Kidney (tissue), 14 donors: Measurements from ENCODE around the gene RNF168. TPM values are rescaled to one million over a fixed set of nuclear protein-coding genes. Genes with fewer than 3 reads are reported as not detected.
"Not testable (repeated sequence)": the region's sequence is repeated elsewhere in the genome, so short reads cannot be mapped to it uniquely, and the experiment has no call there.

ENCODE experiments used
- DNase-seq, 5 donors: peaks; one replicate each; pipeline ENCODE4 v3.0.0-alpha.2; 2013 to 2020
- FAIRE-seq: peaks from 2 replicates; lab custom pipeline; 2012; peaks lifted over from hg19 to GRCh38; lab: Jason Lieb, UNC
- H3K27ac ChIP-seq, 2 donors: one replicate each; pipeline ENCODE4 v1.7.0; 2013; ENCODE audit warnings: low read depth in 2 of 2, low read length in 2 of 2, inconsistent platforms in 1 of 2
- H3K27me3 ChIP-seq: one replicate; pipeline ENCODE4 v1.7.1; 2013; ENCODE audit warnings: low read length, inconsistent platforms; ENCODE audit not compliant: control insufficient read depth, insufficient read depth
- H3K36me3 ChIP-seq, 3 donors: one replicate each; pipeline versions ENCODE4 v1.7.0 to v1.7.1; 2013; ENCODE audit warnings: low read length in 3 of 3, control low read depth in 1 of 3, inconsistent platforms in 1 of 3; ENCODE audit not compliant: insufficient read depth in 3 of 3, control insufficient read depth in 2 of 3
- H3K4me1 ChIP-seq, 3 donors: one replicate each; pipeline versions ENCODE4 v1.7.0 to v1.7.1; 2013; ENCODE audit warnings: low read length in 3 of 3, inconsistent platforms in 1 of 3, low read depth in 1 of 3; ENCODE audit not compliant: control insufficient read depth in 2 of 3, insufficient read depth in 2 of 3
- H3K4me3 ChIP-seq, 3 donors: one replicate each; pipeline versions ENCODE4 v1.7.0 to v1.8.1; 2013; ENCODE audit warnings: low read length in 3 of 3, control low read depth in 1 of 3, inconsistent platforms in 1 of 3
- H3K9ac ChIP-seq, 3 donors: one replicate each; pipeline versions ENCODE4 v1.7.0 to v1.7.1; 2013; ENCODE audit warnings: low read length in 3 of 3, control low read depth in 1 of 3, inconsistent platforms in 1 of 3
- H3K9me3 ChIP-seq, 3 donors: one replicate each; pipeline versions ENCODE4 v1.7.0 to v1.7.1; 2013; ENCODE audit warnings: low read length in 3 of 3, control low read depth in 1 of 3, inconsistent platforms in 1 of 3; ENCODE audit not compliant: control insufficient read depth in 2 of 3, insufficient read depth in 1 of 3
- CTCF ChIP-seq: IDR thresholded peaks from 3 replicates; pipeline ENCODE4 v1.5.1; 2012; ENCODE audit warnings: mild to moderate bottlenecking, moderate library complexity, borderline replicate concordance; ENCODE audit not compliant: insufficient read depth; ENCODE audit errors: extremely low read depth
- intact Hi-C: fragments of 100-400 bp; cut with DNase I; formaldehyde crosslinking; loops from one replicate; pipeline ENCODE4 v1.11.1; 2022
- polyA plus RNA-seq: library from polyadenylated mRNA; stranded (reverse); fragments of 350-450 nt; fragmentation: Illumina TruSeq; extraction: RNeasy Lipid Tissue Mini Kit (QIAGEN cat#74804); gene quantifications from one replicate; pipeline ENCODE4 v1.2.3, GENCODE V29; 2014; ENCODE audit warnings: low read depth, low replicate concordance; ENCODE audit not compliant: insufficient read depth
- total RNA-seq: library from RNA; stranded (reverse); fragmentation: NEBNext Ultra II Directional; extraction: Animal tissue kit (Norgen Biotek cat#: 25700); gene quantifications from one replicate; pipeline ENCODE4 v1.2.1, GENCODE V29; 2021
- donor health status: control.
- donor health status: control.
- donor health status: control.
- donor health status: control.
- donor health status: control.
- donor health status: DM: yes; HTN: yes; CAD: no.
- donor health status: Normal renal cell carcinoma (clear cell type).

RNF168 gene
- total and polyA plus RNA-seq, 2 donors from 2014 or later = 3.2 to 19.5 TPM

GRCh38 chr3:196523841-196524240 lies 20.3 kb upstream of the RNF168 start:
- intact Hi-C loops = no loop called here

GRCh38 chr3:196521291-196521690 lies 17.7 kb upstream of the RNF168 start:
- DNase-seq, FAIRE-seq, H3K36me3 ChIP-seq, H3K27ac ChIP-seq, intact Hi-C loops, H3K4me1 ChIP-seq, H3K27me3 ChIP-seq, H3K4me3 ChIP-seq, H3K9ac ChIP-seq: not testable (repeated sequence)
- H3K9me3 ChIP-seq = peaks cover 1 to 28% (median 17%) of the 10 kb centered on the region in 3 donors

More at GRCh38 chr3:196523841-196524240, 20.3 kb upstream of the RNF168 start:
- no peak overlapping the region for H3K4me3 ChIP-seq
- no peak for DNase-seq
- peaks cover 0 to 17% (median 13%) of the 10 kb centered on the region in 3 donors for H3K9me3 ChIP-seq
- no peak overlapping the region for H3K9ac ChIP-seq
- H3K36me3 ChIP-seq = no peaks in the 10 kb centered on the region
- H3K27ac ChIP-seq = no peak overlapping the region
- no peaks in the 10 kb centered on the region for H3K27me3 ChIP-seq
- no peak for TF ChIP-seq CTCF
- H3K4me1 ChIP-seq = no peaks in the 10 kb centered on the region
- FAIRE-seq = no peak

GRCh38 chr3:196519718-196520082 lies 16.1 kb upstream of the RNF168 start:
- FAIRE-seq = no peak
- no peak for TF ChIP-seq CTCF
- intact Hi-C loops = no loop called here

GRCh38 chr3:196518966-196519717 lies 15.6 kb upstream of the RNF168 start:
- DNase-seq = peak in 1 of 5 donors; percentile 12
- intact Hi-C loops = no loop called here
- H3K27me3 ChIP-seq = no peaks in the 10 kb centered on the region
- FAIRE-seq = no peak
- no peak overlapping the region for H3K9ac ChIP-seq
- H3K9me3 ChIP-seq = peaks cover 1 to 28% (median 17%) of the 10 kb centered on the region in 3 donors
- H3K4me1 ChIP-seq = no peaks in the 10 kb centered on the region
- TF ChIP-seq CTCF = peak; percentile 25
- H3K27ac ChIP-seq = no peak overlapping the region
- H3K4me3 ChIP-seq = no peak overlapping the region
- H3K36me3 ChIP-seq = no peaks in the 10 kb centered on the region

More at GRCh38 chr3:196519718-196520082, 16.1 kb upstream of the RNF168 start:
- DNase-seq = peak in 1 of 5 donors; percentile 7
- Histone ChIP-seq H3K9ac (no peak overlapping the region), H3K27me3 (no peaks in the 10 kb centered on the region), H3K36me3 (no peaks in the 10 kb centered on the region), H3K9me3 (peaks cover 1 to 28% (median 17%) of the 10 kb centered on the region in 3 donors), H3K4me3 (no peak overlapping the region), H3K4me1 (no peaks in the 10 kb centered on the region), H3K27ac (no peak overlapping the region)
